Effector memory CD4-positive, alpha-beta T cell (primary cell): Measurements from ENCODE around the gene SIRT3.
A peak's percentile ranks its signal among the peaks of the same experiment; 100 is the strongest.

Source experiments
- DNase-seq, 3 donors: peaks; one replicate each; pipeline ENCODE4 v3.0.0-alpha.2; 2020
- H3K27ac ChIP-seq: 2 replicates; pipeline ENCODE4 v1.7.0; 2013; ENCODE audit warnings: mild to moderate bottlenecking, low read length, moderate library complexity; ENCODE audit not compliant: insufficient read depth, poor library complexity, severe bottlenecking
- H3K27me3 ChIP-seq: replicated peaks from 2 replicates; pipeline ENCODE4 v1.7.0; 2013; ENCODE audit warnings: mild to moderate bottlenecking, low read length; ENCODE audit not compliant: insufficient read depth, control insufficient read depth, poor library complexity, severe bottlenecking
- H3K36me3 ChIP-seq: 2 replicates; pipeline ENCODE4 v1.7.0; 2013; ENCODE audit warnings: mild to moderate bottlenecking, low read length, moderate library complexity; ENCODE audit not compliant: control insufficient read depth, insufficient read depth
- H3K4me1 ChIP-seq: 2 replicates; pipeline ENCODE4 v1.7.0; 2013; ENCODE audit warnings: low read length, mild to moderate bottlenecking; ENCODE audit not compliant: control insufficient read depth, insufficient read depth, poor library complexity, severe bottlenecking
- H3K4me3 ChIP-seq: 2 replicates; pipeline ENCODE4 v1.7.0; 2013; ENCODE audit warnings: low read length, low read depth, mild to moderate bottlenecking; ENCODE audit not compliant: insufficient read depth, poor library complexity, severe bottlenecking
- H3K9me3 ChIP-seq: 2 replicates; pipeline ENCODE4 v1.7.0; 2013; ENCODE audit warnings: mild to moderate bottlenecking, low read length, moderate library complexity; ENCODE audit not compliant: control insufficient read depth

SIRT3 gene

DNA sequence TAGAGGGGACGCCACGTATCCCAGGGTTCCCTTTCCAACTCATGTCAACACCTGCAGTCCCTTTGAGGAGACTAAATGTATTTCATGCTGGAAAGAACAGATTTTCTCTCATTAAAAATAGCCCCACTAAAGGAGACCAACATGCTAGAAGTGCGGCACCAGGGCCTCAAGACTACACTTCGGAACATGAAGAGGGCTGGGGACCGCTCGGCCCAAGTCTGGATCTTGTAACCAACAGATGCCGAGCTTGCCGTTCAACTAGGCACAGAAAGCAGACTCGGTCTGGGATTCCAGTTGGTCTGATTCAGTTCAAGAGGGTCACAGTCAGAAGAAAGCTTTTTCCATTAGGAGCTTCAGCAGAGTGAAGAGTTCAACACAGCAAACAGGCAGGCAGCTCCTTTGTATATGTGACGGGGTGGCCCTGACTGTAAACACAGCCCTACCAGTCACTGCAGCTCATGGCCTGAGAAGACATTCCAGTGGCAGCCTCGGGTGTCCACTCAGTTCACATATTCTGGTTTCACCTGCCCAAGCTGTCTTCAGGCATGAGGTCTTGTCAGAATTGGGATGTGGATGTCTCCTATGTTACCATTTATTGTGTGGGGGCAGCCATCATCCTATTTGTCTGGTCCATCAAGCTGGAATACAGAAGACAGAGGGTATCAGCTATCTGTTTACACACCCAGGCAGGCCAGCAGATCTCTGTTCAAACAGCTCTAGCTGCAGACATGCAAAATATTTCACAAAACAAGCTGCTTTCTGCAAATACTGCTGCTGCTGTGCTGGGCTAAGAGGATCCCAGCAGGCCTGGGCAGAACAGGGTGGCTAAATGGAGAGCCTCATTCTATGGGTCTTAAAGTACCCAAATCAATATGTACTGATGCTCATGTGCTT, 19.8 kb downstream of the SIRT3 start:
- H3K4me3 ChIP-seq = no peak overlapping the region
- H3K4me1 ChIP-seq = no peaks in the 10 kb centered on the region
- no peak overlapping the region for H3K27ac ChIP-seq
- H3K36me3 ChIP-seq = peaks cover 44% of the 10 kb centered on the region
- DNase-seq = no peak
- no peaks in the 10 kb centered on the region for H3K27me3 ChIP-seq
- no peaks in the 10 kb centered on the region for H3K9me3 ChIP-seq

DNA sequence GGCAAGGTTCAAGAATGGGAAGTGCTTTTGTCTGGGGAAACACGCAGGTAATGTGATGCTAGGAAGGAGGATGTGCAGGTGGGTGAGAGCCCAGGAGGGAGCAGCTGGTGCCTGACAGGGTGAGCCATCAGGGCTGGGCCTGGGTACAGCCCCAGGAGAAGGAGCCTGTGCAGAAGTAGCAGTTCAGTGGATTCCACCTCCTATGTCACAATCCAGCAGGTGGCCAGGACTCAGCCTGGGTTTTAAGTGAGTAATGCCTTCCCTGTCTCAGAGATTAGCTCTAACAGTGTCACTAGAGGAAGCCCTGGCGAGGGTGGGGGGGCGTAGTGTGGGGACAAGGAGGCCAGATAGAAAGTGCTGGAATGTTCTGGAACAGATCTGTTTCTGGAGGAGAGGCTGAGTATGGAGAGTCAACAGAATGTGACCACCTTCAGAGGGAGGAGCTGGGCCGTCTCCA, 20.5 kb downstream of the SIRT3 start:
- no peaks in the 10 kb centered on the region for H3K27me3 ChIP-seq
- H3K4me3 ChIP-seq = no peak overlapping the region
- peaks cover 51% of the 10 kb centered on the region for H3K36me3 ChIP-seq
- no peak overlapping the region for H3K27ac ChIP-seq
- H3K9me3 ChIP-seq = no peaks in the 10 kb centered on the region
- H3K4me1 ChIP-seq = no peaks in the 10 kb centered on the region
- DNase-seq = no peak

DNA sequence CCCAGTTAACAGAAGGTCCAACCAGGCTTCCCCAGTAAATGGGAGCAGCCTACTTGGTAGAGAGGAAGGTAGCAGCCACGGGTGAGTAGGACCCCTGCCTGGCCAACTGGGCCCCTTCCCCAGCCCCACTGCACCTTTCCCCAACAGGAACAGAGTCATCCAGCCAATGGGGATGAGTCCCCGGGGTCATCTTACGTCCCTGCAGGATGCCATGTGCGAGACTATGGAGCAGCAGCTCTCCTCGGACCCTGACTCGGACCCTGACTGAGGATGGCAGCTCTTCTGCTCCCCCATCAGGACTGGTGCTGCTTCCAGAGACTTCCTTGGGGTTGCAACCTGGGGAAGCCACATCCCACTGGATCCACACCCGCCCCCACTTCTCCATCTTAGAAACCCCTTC, 22.1 kb downstream of the SIRT3 start:
- H3K36me3 ChIP-seq = peaks cover 61% of the 10 kb centered on the region
- no peak overlapping the region for H3K27ac ChIP-seq
- no peaks in the 10 kb centered on the region for H3K9me3 ChIP-seq
- DNase-seq = no peak
- H3K27me3 ChIP-seq = no peaks in the 10 kb centered on the region
- no peak overlapping the region for H3K4me3 ChIP-seq
- peaks cover 14% of the 10 kb centered on the region for H3K4me1 ChIP-seq

DNA sequence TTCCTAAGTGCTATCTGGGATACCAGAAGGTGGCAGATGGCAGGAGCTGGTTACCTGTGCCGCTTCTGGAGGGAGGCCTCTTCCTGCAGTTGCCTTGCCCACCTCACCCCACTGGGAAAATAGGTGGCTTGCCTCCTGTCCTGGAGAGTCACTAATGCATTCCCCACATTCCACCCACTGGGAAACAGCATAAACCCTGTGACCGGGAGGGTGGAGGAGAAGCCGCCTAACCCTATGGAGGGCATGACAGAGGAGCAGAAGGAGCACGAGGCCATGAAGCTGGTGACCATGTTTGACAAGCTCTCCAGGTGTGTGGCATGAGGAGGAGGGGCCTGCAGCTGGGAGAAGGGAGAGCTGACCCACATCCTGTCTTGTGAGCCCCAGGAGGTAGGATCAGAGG, 23.0 kb downstream of the SIRT3 start:
- no peaks in the 10 kb centered on the region for H3K9me3 ChIP-seq
- H3K4me1 ChIP-seq = peaks cover 15% of the 10 kb centered on the region
- H3K27me3 ChIP-seq = no peaks in the 10 kb centered on the region
- no peak overlapping the region for H3K27ac ChIP-seq
- H3K36me3 ChIP-seq = peaks cover 61% of the 10 kb centered on the region
- no peak for DNase-seq
- H3K4me3 ChIP-seq = no peak overlapping the region

DNA sequence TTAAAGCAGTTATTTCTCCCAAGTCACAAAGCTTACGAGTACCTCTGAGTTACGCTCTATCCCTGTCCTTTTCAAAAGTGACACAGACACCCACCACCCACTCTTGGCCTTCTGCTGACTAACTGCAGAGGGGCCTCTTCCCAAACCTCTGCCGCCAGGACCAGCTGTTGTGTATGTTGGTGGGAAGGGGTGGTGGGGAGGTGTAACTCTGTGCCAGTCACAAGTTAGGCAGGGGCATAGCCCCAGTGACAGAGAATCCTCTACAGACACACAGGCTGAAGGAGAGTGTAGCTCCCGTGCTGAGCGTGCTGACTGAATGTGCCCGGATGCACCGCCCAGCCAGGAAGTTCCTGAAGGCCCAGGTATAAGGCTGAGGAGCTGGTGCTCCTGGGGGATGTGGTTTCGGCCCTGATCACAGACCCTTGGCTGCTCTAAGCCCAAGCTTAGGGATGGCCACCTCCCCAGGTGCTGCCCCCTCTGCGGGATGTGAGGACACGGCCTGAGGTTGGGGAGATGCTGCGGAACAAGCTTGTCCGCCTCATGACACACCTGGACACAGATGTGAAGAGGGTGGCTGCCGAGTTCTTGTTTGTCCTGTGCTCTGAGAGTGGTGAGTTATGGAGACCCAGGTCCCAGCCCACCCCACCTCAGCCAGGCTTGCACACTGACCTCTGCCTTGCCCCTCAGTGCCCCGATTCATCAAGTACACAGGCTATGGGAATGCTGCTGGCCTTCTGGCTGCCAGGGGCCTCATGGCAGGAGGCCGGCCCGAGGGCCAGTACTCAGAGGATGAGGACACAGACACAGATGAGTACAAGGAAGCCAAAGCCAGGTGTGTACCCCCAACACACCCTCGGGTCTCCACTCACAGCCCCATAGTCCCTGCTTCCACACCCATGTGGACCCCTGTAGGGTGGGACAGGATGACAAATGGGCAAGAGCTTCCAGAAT, 23.7 kb downstream of the SIRT3 start:
- Histone ChIP-seq H3K27ac (no peak overlapping the region), H3K36me3 (peaks cover 61% of the 10 kb centered on the region), H3K27me3 (no peaks in the 10 kb centered on the region), H3K4me1 (peaks cover 15% of the 10 kb centered on the region), H3K9me3 (no peaks in the 10 kb centered on the region), H3K4me3 (no peak overlapping the region)
- no peak for DNase-seq

DNA sequence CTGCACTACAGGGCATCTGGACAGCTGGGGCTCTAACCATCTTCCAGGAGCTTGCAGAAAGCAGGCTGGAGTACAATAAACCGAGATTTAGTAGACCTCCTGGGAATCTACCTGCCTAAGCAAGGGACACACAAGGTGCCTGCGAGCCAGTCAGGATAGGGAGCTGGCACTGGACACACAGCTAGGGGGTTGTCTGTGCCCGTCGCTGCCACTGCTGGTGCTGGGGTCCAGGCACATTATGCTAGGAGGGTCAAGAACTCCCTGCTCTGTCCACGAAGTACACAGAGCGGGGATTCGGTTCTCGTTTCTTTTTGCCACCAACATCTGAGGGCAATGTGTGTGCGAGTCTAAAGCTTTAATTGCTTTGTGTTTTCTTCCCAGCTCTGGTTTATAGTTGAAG, 24.4 kb downstream of the SIRT3 start:
- DNase-seq = no peak
- no peak overlapping the region for H3K4me3 ChIP-seq
- peaks cover 15% of the 10 kb centered on the region for H3K4me1 ChIP-seq
- H3K27ac ChIP-seq = no peak overlapping the region
- no peaks in the 10 kb centered on the region for H3K27me3 ChIP-seq
- peaks cover 61% of the 10 kb centered on the region for H3K36me3 ChIP-seq
- no peaks in the 10 kb centered on the region for H3K9me3 ChIP-seq

DNA sequence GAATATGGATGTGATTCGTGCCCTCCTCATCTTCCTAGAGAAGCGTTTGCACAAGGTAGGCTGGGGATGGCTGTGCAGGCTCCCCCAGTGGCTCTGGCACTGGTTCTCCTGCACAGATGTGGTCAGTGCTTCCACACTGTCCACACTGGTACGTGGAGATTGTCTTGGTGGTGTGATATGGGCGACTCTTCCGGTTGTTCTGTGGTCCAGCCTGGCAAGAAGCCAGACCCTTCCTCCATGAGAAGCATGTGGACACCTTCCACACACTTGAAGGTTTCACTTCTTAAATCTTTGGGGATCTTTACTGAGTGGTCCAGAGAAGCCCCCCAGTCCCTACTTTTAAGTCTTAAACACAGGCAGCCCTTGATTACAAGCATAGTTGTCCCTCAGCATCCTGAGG, 24.8 kb downstream of the SIRT3 start:
- Histone ChIP-seq H3K4me3 (no peak overlapping the region), H3K27me3 (no peaks in the 10 kb centered on the region), H3K9me3 (no peaks in the 10 kb centered on the region), H3K4me1 (peaks cover 20% of the 10 kb centered on the region), H3K27ac (no peak overlapping the region), H3K36me3 (peaks cover 61% of the 10 kb centered on the region)
- DNase-seq = no peak

DNA sequence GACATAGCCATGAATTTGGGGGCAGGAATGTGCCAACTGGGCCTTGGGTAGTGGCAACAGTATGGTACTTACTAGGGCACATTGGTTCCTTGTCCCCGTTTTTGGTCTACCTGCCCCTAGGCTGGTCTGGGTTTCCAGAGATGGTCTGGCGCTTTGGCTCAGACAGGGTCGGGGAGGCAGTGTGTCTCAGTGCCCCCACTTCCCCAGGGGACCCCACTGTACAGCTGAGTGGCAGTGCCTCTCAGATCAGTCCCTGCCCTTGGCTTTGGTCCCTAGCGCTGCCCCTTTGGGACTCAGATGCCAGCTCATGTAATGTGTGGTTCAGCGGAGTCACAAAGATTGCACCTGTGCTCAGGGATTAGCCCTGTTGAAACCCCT, 25.4 kb downstream of the SIRT3 start:
- Histone ChIP-seq H3K36me3 (peaks cover 59% of the 10 kb centered on the region), H3K4me3 (no peak overlapping the region), H3K27me3 (no peaks in the 10 kb centered on the region), H3K27ac (no peak overlapping the region), H3K9me3 (no peaks in the 10 kb centered on the region), H3K4me1 (peaks cover 25% of the 10 kb centered on the region)
- no peak for DNase-seq

DNA sequence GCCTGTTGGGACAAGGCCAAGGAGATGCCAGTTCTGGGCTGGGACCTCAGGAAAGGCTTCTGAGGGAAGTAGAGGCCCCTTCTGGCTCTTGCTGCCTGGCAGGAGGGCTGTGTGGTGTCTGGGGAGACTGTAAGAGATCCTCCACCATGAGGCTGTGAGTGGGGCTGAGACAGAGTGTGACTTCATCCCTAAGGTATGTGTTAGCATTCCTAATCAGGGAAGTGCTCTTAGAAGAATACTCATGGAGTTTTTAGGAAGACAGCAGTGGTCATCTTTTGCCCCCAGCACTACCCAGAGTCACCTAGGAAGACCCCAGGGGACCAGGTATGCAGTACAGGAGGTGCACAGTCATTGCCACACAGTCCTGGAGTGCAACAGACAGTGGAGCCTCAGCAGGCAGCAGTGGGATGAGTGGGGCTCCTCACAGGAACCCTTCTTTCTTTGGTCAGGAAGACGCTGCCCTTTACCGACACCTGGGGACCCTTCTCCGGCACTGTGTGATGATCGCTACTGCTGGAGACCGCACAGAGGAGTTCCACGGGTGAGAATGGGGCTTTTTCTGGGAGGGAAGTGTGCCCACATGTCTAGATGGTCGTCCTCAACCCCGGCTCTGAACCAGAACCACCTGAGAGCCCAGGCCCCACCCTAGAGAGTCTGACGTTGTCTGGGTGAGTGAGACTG, 25.9 kb downstream of the SIRT3 start:
- Histone ChIP-seq H3K27me3 (no peaks in the 10 kb centered on the region), H3K4me3 (no peak overlapping the region), H3K9me3 (no peaks in the 10 kb centered on the region), H3K27ac (peak overlapping the region; percentile 95), H3K36me3 (peaks cover 60% of the 10 kb centered on the region), H3K4me1 (peaks cover 30% of the 10 kb centered on the region)
- DNase-seq = no peak
